ENCODE results near the gene BTN1A1.

- TF ChIP-seq POLR2AphosphoS2 (conservative IDR thresholded peaks at IDR 0.05; ENCODE audit: low read length) (no peak), CTCF (IDR thresholded peaks at IDR 0.05) (no peak), JUN (IDR thresholded peaks at IDR 0.05) (no peak), EP300 (IDR thresholded peaks at IDR 0.05) (no peak), MYC (IDR thresholded peaks at IDR 0.05; ENCODE audit: borderline replicate concordance, low read length) (no peak), PHF8 (IDR thresholded peaks at IDR 0.05; ENCODE audit: borderline replicate concordance, low read depth) (no peak)
Observed at GRCh38 chr6:26531897-26532296, 31.8 kb downstream of the BTN1A1 start.
